Thymus (tissue), 11 donors: ENCODE data around the gene CITED4. TPM values are rescaled to one million over a fixed set of nuclear protein-coding genes. Genes with fewer than 3 reads are reported as not detected.

Source experiments
- DNase-seq, 9 donors: peaks; one replicate each; pipeline ENCODE4 v3.0.0-alpha.2; 2013; ENCODE audit warnings: low spot score in 9 of 9, low read depth in 6 of 9, missing footprints in 1 of 9
- H3K27ac ChIP-seq, 2 donors: one replicate each; pipeline ENCODE4 v1.5.1; 2013; ENCODE audit warnings: control low read depth in 1 of 2, low read depth in 1 of 2, low read length in 1 of 2, mild to moderate bottlenecking in 1 of 2, moderate library complexity in 1 of 2
- H3K27me3 ChIP-seq, 2 donors: one replicate each; pipeline ENCODE4 v1.5.1; 2013; ENCODE audit warnings: low read length in 1 of 2; ENCODE audit not compliant: control insufficient read depth in 2 of 2, insufficient read depth in 1 of 2
- H3K36me3 ChIP-seq, 2 donors: one replicate each; pipeline ENCODE4 v1.5.1; 2013; ENCODE audit warnings: low read length in 1 of 2, mild to moderate bottlenecking in 1 of 2, moderate library complexity in 1 of 2; ENCODE audit not compliant: control insufficient read depth in 2 of 2, insufficient read depth in 2 of 2
- H3K4me1 ChIP-seq, 2 donors: one replicate each; pipeline ENCODE4 v1.5.1; 2013; ENCODE audit warnings: low read length in 2 of 2; ENCODE audit not compliant: control insufficient read depth in 2 of 2, insufficient read depth in 2 of 2
- H3K4me3 ChIP-seq, 2 donors: one replicate each; pipeline ENCODE4 v1.5.1; 2013; ENCODE audit warnings: low read length in 2 of 2, control low read depth in 1 of 2, mild to moderate bottlenecking in 1 of 2
- H3K9me3 ChIP-seq, 2 donors: one replicate each; pipeline ENCODE4 v1.5.1; 2013; ENCODE audit warnings: low read length in 1 of 2, mild to moderate bottlenecking in 1 of 2; ENCODE audit not compliant: control insufficient read depth in 2 of 2, insufficient read depth in 1 of 2
- whole genome bisulfite sequencing: extraction: QIAGEN DNeasy Blood & Tissue Kit; methylation state at CpG from one replicate; pipeline ENCODE4 v1.1.7; 2013; 5-methylcytosine and 5-hydroxymethylcytosine counted together
- polyA plus RNA-seq: library from polyadenylated mRNA; stranded (reverse); fragments of 200-250 nt; gene quantifications from one replicate; pipeline ENCODE4 v1.2.3, GENCODE V29; 2013
- total RNA-seq: library from RNA; stranded (reverse); fragments of 120-200 nt; gene quantifications from one replicate; pipeline ENCODE4 v1.2.4, GENCODE V29; 2013
- donor health status: healthy.

The CITED4 gene
- total and polyA plus RNA-seq, 2 donors, result 1.3 to 6.8 TPM

DNA sequence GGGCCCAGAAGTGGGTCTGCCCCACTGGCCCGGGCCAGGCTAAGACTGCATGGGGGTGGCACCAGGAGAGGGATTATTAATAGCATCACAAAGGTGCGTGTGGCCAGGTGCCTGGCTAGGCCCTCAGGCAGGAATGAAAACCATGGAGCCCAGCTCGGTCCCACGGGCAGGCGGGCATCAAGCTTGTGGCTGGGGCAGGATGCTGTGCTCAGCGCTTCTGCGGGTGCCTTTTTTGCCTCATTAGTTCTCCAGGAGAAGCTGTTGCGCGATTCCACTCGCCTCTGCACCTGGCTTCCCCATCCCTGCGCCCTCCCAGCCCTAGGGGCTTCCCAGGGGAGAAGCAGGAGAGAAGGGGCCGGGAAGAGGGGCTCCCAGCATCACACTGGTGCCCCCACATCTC lies 39.3 kb downstream of the CITED4 start:
- 98% methylated on average over 12 of the region's 12 CpGs for WGBS

DNA sequence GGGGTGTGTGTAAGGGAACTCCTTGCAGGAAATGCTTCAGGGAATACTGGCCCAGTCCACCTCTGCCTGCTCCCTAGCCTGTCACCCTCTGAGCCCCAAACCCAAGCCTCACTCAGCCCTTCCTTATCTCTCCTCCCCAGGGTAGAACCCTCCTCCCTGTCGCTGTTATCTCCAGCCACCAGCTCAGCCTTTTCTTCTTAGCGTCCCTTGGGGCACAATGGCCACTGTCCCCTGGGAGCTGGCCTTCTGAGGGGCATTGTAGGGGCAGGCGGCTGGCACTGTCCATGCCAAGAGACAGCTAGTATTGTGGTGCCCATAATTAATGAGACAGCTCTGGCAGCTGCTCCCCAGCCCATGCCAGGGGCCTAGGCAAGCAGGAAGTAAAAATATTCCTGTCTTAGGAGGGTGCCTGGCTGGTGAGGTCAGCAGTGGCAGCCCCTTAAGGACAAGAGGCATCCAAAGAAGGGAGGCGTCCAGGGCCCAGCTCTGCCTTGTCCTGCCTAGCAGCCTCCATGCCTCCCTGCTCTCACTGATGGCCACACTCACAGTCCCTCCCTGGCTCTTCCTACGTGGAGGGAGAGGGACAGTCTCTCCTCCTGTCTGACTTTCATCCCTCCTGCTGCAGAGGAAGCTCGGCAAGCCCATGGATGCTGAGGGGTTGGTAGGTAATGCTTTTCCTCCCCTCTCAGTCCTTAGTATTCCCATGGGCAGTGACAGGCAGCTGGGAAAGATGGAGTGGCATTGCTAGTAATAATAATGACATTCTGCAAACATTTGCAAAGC lies 41.1 kb downstream of the CITED4 start:
- H3K27ac ChIP-seq, result no peak overlapping the region

More for the DNA sequence above, 39.3 kb downstream of the CITED4 start:
- Histone ChIP-seq H3K9me3 (no peaks in the 10 kb centered on the region), H3K27ac (no peak overlapping the region), H3K27me3 (peaks cover 0 to 24% of the 10 kb centered on the region in 2 donors), H3K4me1 (peaks cover 0 to 10% of the 10 kb centered on the region in 2 donors), H3K36me3 (no peaks in the 10 kb centered on the region), H3K4me3 (no peak overlapping the region)
- no peak for DNase-seq

DNA sequence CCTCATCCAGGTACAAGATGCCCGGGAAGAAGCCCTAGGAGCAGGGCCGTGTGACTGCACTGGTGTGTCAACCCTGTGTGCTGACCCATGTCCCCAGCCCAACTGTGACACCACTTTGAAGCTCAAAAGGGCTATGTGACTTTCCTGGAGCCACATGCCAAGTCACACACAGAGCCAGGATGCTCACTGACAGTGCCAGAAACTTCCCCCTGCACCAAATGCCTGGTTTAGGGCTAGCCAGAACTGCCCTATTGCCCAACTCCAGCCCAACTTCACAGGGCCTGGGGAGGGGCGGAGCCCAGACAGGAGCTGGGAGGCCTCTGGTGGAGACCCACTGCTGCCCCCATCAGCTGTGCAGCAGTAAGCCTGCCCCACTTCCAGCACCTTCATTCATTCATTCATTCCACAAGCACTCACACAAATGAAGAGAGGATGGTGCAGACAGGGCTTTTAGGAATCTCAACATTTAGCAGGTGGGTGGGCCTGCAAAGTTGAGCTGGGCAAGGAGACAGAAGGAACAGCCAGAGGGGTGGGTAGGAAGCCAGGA lies 41.8 kb downstream of the CITED4 start:
- H3K9me3 ChIP-seq, result no peaks in the 10 kb centered on the region
- WGBS, result 94% methylated on average over 3 of the region's 3 CpGs
- H3K4me3 ChIP-seq, result no peak overlapping the region
- no peak overlapping the region for H3K27ac ChIP-seq
- H3K4me1 ChIP-seq, result peaks cover 2 to 12% of the 10 kb centered on the region in 2 donors
- no peaks in the 10 kb centered on the region for H3K36me3 ChIP-seq
- H3K27me3 ChIP-seq, result peaks cover 0 to 43% of the 10 kb centered on the region in 2 donors
- DNase-seq, result no peak

More for the DNA sequence above, 41.1 kb downstream of the CITED4 start:
- Histone ChIP-seq H3K9me3 (no peaks in the 10 kb centered on the region), H3K4me3 (no peak overlapping the region), H3K36me3 (no peaks in the 10 kb centered on the region), H3K4me1 (peaks cover 2 to 12% of the 10 kb centered on the region in 2 donors), H3K27me3 (peaks cover 0 to 42% of the 10 kb centered on the region in 2 donors)
- 92% methylated on average over 6 of the region's 6 CpGs for WGBS
- no peak for DNase-seq

GRCh38 chr1:40819101-40819500 lies 43.1 kb downstream of the CITED4 start:
- no peaks in the 10 kb centered on the region for H3K36me3 ChIP-seq
- 51% methylated on average over 26 of the region's 26 CpGs for WGBS
- DNase-seq, result no peak
- H3K4me1 ChIP-seq, result peaks cover 2 to 12% of the 10 kb centered on the region in 2 donors
- no peak overlapping the region for H3K27ac ChIP-seq
- peaks cover 0 to 43% of the 10 kb centered on the region in 2 donors for H3K27me3 ChIP-seq
- H3K4me3 ChIP-seq, result no peak overlapping the region
- no peaks in the 10 kb centered on the region for H3K9me3 ChIP-seq

GRCh38 chr1:40818264-40818961 lies 43.8 kb downstream of the CITED4 start:
- H3K4me3 ChIP-seq, result peak overlapping the region; percentile 46 to 48
- H3K9me3 ChIP-seq, result no peaks in the 10 kb centered on the region
- no peaks in the 10 kb centered on the region for H3K36me3 ChIP-seq
- H3K4me1 ChIP-seq, result peaks cover 2 to 12% of the 10 kb centered on the region in 2 donors
- peak in 7 of 9 donors; percentile 47 to 85 (median 74) for DNase-seq
- no peak overlapping the region for H3K27ac ChIP-seq
- WGBS, result 3% methylated on average over 59 of the region's 59 CpGs
- H3K27me3 ChIP-seq, result peaks cover 0 to 43% of the 10 kb centered on the region in 2 donors

DNA sequence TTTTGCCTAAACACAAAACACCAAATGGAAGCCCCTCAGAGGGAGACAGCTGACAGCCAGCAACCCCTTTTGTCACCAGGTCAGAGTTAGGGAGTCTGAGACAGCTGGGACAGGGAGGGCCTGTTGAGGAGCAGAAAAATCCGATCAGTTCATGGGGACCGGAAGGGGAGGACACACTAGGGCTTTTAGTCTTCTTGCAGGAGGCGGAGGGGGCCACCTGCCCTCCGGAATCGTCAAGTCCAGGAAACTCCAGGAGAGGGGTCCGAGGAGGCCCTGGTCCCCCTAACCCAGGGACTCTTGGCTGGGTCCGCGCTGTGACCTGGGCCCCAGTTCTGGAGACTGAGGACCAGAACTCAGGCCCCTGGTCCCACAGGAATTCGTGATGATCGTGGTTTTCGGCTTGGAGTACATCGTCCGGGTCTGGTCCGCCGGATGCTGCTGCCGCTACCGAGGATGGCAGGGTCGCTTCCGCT lies 44.3 kb downstream of the CITED4 start:
- no peaks in the 10 kb centered on the region for H3K36me3 ChIP-seq
- H3K4me3 ChIP-seq, result peak overlapping the region; percentile 46 to 48
- no peaks in the 10 kb centered on the region for H3K9me3 ChIP-seq
- H3K27me3 ChIP-seq, result peaks cover 0 to 43% of the 10 kb centered on the region in 2 donors
- WGBS, result 31% methylated on average over 19 of the region's 19 CpGs
- no peak overlapping the region for H3K27ac ChIP-seq
- peak in 1 of 9 donors; percentile 23 for DNase-seq
- peaks cover 2 to 12% of the 10 kb centered on the region in 2 donors for H3K4me1 ChIP-seq

DNA sequence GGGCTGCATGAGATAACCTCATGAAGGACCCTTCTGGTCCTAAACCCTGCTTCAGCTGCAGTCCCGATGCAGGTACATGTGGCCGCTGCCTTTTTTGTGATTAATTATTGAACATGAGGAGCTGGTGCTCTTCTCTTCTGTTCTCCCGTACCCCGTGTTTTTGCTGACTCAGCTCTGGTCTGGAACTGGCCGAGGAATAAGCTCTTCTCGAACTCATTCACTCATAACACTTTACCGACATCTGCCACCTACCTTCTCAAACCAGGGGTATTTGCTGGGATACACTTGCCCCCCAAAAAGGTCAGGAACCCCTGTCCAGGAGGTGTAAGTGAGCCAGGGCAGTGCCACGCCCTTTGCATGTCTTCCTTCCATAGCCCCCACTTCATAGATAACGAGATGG lies 46.7 kb downstream of the CITED4 start:
- Histone ChIP-seq H3K4me1 (peaks cover 2 to 12% of the 10 kb centered on the region in 2 donors), H3K27me3 (peaks cover 0 to 43% of the 10 kb centered on the region in 2 donors), H3K4me3 (no peak overlapping the region), H3K36me3 (no peaks in the 10 kb centered on the region), H3K27ac (no peak overlapping the region), H3K9me3 (no peaks in the 10 kb centered on the region)
- DNase-seq, result no peak
- WGBS, result 86% methylated on average over 9 of the region's 9 CpGs
